ENCODE results near the gene MST1.

MST1 gene

DNA sequence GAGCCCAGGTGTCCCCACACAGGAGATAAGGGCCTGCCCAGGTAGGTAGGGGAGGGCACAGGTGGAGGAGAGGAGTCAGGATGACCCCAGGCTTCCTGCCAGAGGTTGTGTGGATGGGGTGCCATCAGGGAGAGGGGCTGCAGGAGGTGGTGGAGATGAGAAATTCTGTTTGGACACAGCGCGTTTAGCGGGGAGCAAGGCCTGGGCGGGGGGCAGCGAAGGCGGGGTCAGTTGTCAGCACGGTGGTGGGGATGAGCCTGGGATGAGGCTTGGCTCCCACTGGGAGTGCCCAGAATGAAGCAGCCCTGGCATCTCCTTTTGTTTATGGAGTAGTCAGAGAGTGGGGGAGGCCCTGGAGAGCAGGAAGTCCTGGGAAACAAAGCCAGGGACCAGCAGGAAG lies 14.7 kb upstream of the MST1 start:
- Histone ChIP-seq H3K4me1 (ENCODE audit: insufficient read depth, low read length, severe bottlenecking) (no peaks in the 10 kb centered on the region), H3K9ac (ENCODE audit: low read length) (no peak overlapping the region), H3K79me2 (ENCODE audit: insufficient read depth, low read length) (no peaks in the 10 kb centered on the region), H3F3A (ENCODE audit: insufficient read depth, low read length) (no peaks in the 10 kb centered on the region), H3K4me2 (ENCODE audit: low read length) (no peak overlapping the region), H3K27ac (ENCODE audit: low read depth, low read length, poor library complexity, severe bottlenecking) (no peak overlapping the region), H2AFZ (ENCODE audit: low read length) (no peak overlapping the region), H3K9me2 (ENCODE audit: low read depth, low read length) (no peaks in the 10 kb centered on the region), H3K36me3 (ENCODE audit: insufficient read depth, low read length) (peaks cover 21% of the 10 kb centered on the region; the same call in 1 of the 2 replicates), H3K4me3 (ENCODE audit: low read depth, low read length, poor library complexity, severe bottlenecking) (no peak overlapping the region), H4K20me1 (ENCODE audit: insufficient read depth, low read length) (no peaks in the 10 kb centered on the region), H3K27me3 (ENCODE audit: insufficient read depth, low read length) (no peaks in the 10 kb centered on the region), H3K9me3 (ENCODE audit: low read length) (no peaks in the 10 kb centered on the region)
- no peak for TF ChIP-seq EZH2 (IDR thresholded peaks at IDR 0.05; ENCODE audit: borderline replicate concordance, low read length)
- TF ChIP-seq, protein P1, sequence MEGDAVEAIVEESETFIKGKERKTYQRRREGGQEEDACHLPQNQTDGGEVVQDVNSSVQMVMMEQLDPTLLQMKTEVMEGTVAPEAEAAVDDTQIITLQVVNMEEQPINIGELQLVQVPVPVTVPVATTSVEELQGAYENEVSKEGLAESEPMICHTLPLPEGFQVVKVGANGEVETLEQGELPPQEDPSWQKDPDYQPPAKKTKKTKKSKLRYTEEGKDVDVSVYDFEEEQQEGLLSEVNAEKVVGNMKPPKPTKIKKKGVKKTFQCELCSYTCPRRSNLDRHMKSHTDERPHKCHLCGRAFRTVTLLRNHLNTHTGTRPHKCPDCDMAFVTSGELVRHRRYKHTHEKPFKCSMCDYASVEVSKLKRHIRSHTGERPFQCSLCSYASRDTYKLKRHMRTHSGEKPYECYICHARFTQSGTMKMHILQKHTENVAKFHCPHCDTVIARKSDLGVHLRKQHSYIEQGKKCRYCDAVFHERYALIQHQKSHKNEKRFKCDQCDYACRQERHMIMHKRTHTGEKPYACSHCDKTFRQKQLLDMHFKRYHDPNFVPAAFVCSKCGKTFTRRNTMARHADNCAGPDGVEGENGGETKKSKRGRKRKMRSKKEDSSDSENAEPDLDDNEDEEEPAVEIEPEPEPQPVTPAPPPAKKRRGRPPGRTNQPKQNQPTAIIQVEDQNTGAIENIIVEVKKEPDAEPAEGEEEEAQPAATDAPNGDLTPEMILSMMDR (IDR thresholded peaks at IDR 0.05; ENCODE audit: low read length) = no peak

DNA sequence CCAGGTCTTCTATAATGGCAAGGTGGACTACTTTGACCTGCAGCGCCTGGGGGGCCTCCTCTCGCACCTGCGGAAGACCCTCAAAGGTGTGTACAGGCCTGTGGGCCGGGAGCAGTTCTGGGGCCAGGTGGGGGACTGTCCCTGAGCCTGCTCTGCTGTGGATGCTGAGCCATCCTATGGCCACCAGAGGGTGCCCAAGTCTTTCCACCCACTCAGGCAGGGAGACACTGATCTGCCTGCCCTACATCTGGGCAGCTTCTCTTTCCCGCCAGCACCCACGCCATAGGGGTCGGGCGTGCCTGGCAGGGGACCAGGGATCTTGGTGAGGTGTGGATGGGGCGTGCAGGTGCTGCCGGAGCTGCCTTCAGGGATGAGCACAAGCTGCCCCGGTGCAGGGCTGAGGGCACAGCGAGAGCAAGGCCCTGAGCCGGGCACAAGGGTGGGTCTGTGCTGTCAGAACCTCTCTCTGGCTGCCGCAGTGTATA lies 14.2 kb upstream of the MST1 start:
- H3K4me3 ChIP-seq (ENCODE audit: low read depth, low read length, poor library complexity, severe bottlenecking) = no peak overlapping the region
- H3K9me2 ChIP-seq (ENCODE audit: low read depth, low read length) = no peaks in the 10 kb centered on the region
- H2AFZ ChIP-seq (ENCODE audit: low read length) = no peak overlapping the region
- H3K36me3 ChIP-seq (ENCODE audit: insufficient read depth, low read length) = peaks cover 21% of the 10 kb centered on the region; the same call in 1 of the 2 replicates
- no peaks in the 10 kb centered on the region for H3K9me3 ChIP-seq (ENCODE audit: low read length)
- no peaks in the 10 kb centered on the region for H3F3A ChIP-seq (ENCODE audit: insufficient read depth, low read length)
- H3K9ac ChIP-seq (ENCODE audit: low read length) = no peak overlapping the region
- no peaks in the 10 kb centered on the region for H3K4me1 ChIP-seq (ENCODE audit: insufficient read depth, low read length, severe bottlenecking)
- no peaks in the 10 kb centered on the region for H4K20me1 ChIP-seq (ENCODE audit: insufficient read depth, low read length)
- no peak overlapping the region for H3K4me2 ChIP-seq (ENCODE audit: low read length)
- no peaks in the 10 kb centered on the region for H3K27me3 ChIP-seq (ENCODE audit: insufficient read depth, low read length)
- TF ChIP-seq, protein P1 (IDR thresholded peaks at IDR 0.05; ENCODE audit: low read length) = peak; percentile 77
- no peak for TF ChIP-seq EZH2 (IDR thresholded peaks at IDR 0.05; ENCODE audit: borderline replicate concordance, low read length)
- H3K79me2 ChIP-seq (ENCODE audit: insufficient read depth, low read length) = no peaks in the 10 kb centered on the region
- no peak overlapping the region for H3K27ac ChIP-seq (ENCODE audit: low read depth, low read length, poor library complexity, severe bottlenecking)

DNA sequence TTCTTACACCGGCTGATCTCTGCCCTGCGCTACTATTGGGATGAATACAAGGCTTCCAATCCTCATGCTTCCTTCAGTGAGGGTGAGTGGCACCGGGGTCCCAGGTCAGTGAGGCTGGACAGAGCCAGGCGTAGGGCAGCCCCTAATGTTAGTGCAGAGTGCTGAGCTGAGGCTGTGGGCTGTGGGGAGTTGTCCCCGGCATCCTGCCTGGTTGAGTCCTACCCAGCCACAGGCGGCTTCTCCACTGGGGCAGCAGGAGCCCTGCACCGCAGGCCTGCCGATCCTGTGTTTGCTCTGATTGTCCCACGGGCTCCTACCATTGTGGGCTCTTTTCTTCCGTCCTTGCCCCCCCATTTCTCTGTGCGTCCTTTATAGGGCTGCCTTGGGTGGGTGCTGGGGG lies 13.4 kb upstream of the MST1 start:
- no peak overlapping the region for H3K4me2 ChIP-seq (ENCODE audit: low read length)
- no peaks in the 10 kb centered on the region for H3K9me3 ChIP-seq (ENCODE audit: low read length)
- peaks cover 21% of the 10 kb centered on the region; the same call in 1 of the 2 replicates for H3K36me3 ChIP-seq (ENCODE audit: insufficient read depth, low read length)
- no peaks in the 10 kb centered on the region for H3K4me1 ChIP-seq (ENCODE audit: insufficient read depth, low read length, severe bottlenecking)
- no peaks in the 10 kb centered on the region for H3K79me2 ChIP-seq (ENCODE audit: insufficient read depth, low read length)
- no peaks in the 10 kb centered on the region for H3F3A ChIP-seq (ENCODE audit: insufficient read depth, low read length)
- no peak overlapping the region for H3K9ac ChIP-seq (ENCODE audit: low read length)
- no peak for TF ChIP-seq EZH2 (IDR thresholded peaks at IDR 0.05; ENCODE audit: borderline replicate concordance, low read length)
- TF ChIP-seq, protein P1 (IDR thresholded peaks at IDR 0.05; ENCODE audit: low read length) = no peak
- no peak overlapping the region for H3K4me3 ChIP-seq (ENCODE audit: low read depth, low read length, poor library complexity, severe bottlenecking)
- H3K9me2 ChIP-seq (ENCODE audit: low read depth, low read length) = no peaks in the 10 kb centered on the region
- H4K20me1 ChIP-seq (ENCODE audit: insufficient read depth, low read length) = no peaks in the 10 kb centered on the region
- no peak overlapping the region for H3K27ac ChIP-seq (ENCODE audit: low read depth, low read length, poor library complexity, severe bottlenecking)
- H2AFZ ChIP-seq (ENCODE audit: low read length) = no peak overlapping the region
- H3K27me3 ChIP-seq (ENCODE audit: insufficient read depth, low read length) = no peaks in the 10 kb centered on the region
